NCI-H460 (cell line): ENCODE results near the gene RHBG. TPM values are rescaled to one million over a fixed set of nuclear protein-coding genes. Genes with fewer than 3 reads are reported as not detected.

ENCODE experiments used
- DNase-seq: peaks from one replicate; pipeline ENCODE4 v3.0.0-alpha.2; 2016; ENCODE audit warnings: low read depth; ENCODE audit errors: extremely low read depth
- total RNA-seq: library from RNA; depleted of rRNA; stranded (reverse); fragments of >200 nt; shearing (Covaris generic); gene quantifications from 2 replicates; pipeline ENCODE4 v1.2.3, GENCODE V29; 2014

The RHBG gene
- total RNA-seq, 1 experiment from 2014 or later = not detected

- DNase-seq = no peak
These were observed 33.5 kb downstream of the RHBG start for GRCh38 chr1:156402331-156403020.

GRCh38 chr1:156405670-156406069 is 36.7 kb downstream of the RHBG start:
- no peak for DNase-seq

GRCh38 chr1:156406251-156406650 is 37.2 kb downstream of the RHBG start:
- DNase-seq = no peak

GRCh38 chr1:156407344-156407743 is 38.3 kb downstream of the RHBG start:
- no peak for DNase-seq

GRCh38 chr1:156407760-156408159 is 38.7 kb downstream of the RHBG start:
- DNase-seq = no peak

GRCh38 chr1:156409439-156409838 is 40.4 kb downstream of the RHBG start:
- no peak for DNase-seq

GRCh38 chr1:156410238-156410637 is 41.2 kb downstream of the RHBG start:
- no peak for DNase-seq

GRCh38 chr1:156410740-156411139 is 41.7 kb downstream of the RHBG start:
- no peak for DNase-seq

GRCh38 chr1:156412653-156413321 is 43.8 kb downstream of the RHBG start:
- no peak for DNase-seq

GRCh38 chr1:156413391-156414246 is 44.6 kb downstream of the RHBG start:
- DNase-seq = no peak

- DNase-seq = no peak
These were observed 45.6 kb downstream of the RHBG start for GRCh38 chr1:156414461-156415064.

GRCh38 chr1:156416993-156417392 is 48.0 kb downstream of the RHBG start:
- DNase-seq = no peak

GRCh38 chr1:156417401-156418020 is 48.5 kb downstream of the RHBG start:
- no peak for DNase-seq

GRCh38 chr1:156418416-156419070 is 49.5 kb downstream of the RHBG start:
- no peak for DNase-seq

- no peak for DNase-seq
These were observed 50.8 kb downstream of the RHBG start for GRCh38 chr1:156419854-156420204.

- DNase-seq = no peak
These were observed 51.4 kb downstream of the RHBG start for GRCh38 chr1:156420205-156421061.

GRCh38 chr1:156421062-156421938 is 52.3 kb downstream of the RHBG start:
- DNase-seq = peak; percentile 93

- no peak for DNase-seq
These were observed 53.1 kb downstream of the RHBG start for GRCh38 chr1:156421939-156422601.
